ENCODE measurements around the gene BMP8A.
"Not testable (repeated sequence)": the region's sequence is repeated elsewhere in the genome, so short reads cannot be mapped to it uniquely, and the experiment has no call there.

DNA sequence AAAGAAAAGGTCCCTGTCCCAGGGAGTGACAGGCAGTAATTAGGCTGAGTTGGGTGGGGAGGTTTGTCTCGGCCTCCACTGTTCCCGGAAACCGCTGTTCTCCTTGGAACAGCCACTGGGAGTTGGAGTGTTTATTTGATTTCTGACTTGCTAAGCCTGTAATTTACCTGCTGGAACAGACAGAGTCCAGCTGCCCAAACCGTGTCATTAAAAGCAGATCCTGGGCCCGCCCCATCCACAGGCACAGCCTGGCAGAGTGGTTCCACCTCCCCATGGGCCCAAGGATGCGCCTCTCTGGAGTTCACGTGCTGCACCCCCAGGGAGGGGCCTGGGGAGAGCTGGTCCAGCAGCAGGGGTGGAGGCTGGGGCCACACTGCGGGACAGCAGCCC is 35.7 kb downstream of the BMP8A start:
- TF ChIP-seq, protein P1, sequence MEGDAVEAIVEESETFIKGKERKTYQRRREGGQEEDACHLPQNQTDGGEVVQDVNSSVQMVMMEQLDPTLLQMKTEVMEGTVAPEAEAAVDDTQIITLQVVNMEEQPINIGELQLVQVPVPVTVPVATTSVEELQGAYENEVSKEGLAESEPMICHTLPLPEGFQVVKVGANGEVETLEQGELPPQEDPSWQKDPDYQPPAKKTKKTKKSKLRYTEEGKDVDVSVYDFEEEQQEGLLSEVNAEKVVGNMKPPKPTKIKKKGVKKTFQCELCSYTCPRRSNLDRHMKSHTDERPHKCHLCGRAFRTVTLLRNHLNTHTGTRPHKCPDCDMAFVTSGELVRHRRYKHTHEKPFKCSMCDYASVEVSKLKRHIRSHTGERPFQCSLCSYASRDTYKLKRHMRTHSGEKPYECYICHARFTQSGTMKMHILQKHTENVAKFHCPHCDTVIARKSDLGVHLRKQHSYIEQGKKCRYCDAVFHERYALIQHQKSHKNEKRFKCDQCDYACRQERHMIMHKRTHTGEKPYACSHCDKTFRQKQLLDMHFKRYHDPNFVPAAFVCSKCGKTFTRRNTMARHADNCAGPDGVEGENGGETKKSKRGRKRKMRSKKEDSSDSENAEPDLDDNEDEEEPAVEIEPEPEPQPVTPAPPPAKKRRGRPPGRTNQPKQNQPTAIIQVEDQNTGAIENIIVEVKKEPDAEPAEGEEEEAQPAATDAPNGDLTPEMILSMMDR (IDR thresholded peaks at IDR 0.05; ENCODE audit: poor library complexity), result not testable (repeated sequence)
- not testable (repeated sequence) for TF ChIP-seq EZH2 (IDR thresholded peaks at IDR 0.05; ENCODE audit: borderline replicate concordance)
